ENCODE results near the gene PPT2.

Gene PPT2

DNA sequence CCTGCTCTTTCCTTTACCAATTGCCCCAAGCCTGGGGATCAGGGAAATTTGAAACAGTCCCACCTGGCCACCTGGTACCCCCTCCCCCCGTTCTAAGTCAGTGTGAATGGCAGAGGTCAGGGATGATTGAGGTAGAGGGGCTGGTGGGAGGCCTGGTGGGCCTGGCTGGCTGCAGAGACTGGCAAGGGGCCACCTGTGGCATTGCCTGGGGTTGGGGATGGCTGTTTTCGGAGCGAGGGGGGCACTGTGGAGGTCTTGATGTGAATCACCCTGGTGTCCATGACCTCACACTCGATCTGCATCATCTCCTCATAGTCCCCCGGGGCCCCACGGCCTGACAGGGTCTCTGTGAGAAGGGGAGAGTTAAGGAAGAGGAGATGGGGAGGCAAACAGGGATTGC lies 38.3 kb upstream of the PPT2 start:
- TF ChIP-seq, protein P1, sequence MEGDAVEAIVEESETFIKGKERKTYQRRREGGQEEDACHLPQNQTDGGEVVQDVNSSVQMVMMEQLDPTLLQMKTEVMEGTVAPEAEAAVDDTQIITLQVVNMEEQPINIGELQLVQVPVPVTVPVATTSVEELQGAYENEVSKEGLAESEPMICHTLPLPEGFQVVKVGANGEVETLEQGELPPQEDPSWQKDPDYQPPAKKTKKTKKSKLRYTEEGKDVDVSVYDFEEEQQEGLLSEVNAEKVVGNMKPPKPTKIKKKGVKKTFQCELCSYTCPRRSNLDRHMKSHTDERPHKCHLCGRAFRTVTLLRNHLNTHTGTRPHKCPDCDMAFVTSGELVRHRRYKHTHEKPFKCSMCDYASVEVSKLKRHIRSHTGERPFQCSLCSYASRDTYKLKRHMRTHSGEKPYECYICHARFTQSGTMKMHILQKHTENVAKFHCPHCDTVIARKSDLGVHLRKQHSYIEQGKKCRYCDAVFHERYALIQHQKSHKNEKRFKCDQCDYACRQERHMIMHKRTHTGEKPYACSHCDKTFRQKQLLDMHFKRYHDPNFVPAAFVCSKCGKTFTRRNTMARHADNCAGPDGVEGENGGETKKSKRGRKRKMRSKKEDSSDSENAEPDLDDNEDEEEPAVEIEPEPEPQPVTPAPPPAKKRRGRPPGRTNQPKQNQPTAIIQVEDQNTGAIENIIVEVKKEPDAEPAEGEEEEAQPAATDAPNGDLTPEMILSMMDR (IDR thresholded peaks at IDR 0.05; ENCODE audit: borderline replicate concordance, control extremely low read depth, extremely low read depth, insufficient read depth, missing control alignments), result no peak
- in situ Hi-C loops (cut with MboI; ENCODE audit: low sequenced_read_pairs, unreplicated experiment), result no loop called here

DNA sequence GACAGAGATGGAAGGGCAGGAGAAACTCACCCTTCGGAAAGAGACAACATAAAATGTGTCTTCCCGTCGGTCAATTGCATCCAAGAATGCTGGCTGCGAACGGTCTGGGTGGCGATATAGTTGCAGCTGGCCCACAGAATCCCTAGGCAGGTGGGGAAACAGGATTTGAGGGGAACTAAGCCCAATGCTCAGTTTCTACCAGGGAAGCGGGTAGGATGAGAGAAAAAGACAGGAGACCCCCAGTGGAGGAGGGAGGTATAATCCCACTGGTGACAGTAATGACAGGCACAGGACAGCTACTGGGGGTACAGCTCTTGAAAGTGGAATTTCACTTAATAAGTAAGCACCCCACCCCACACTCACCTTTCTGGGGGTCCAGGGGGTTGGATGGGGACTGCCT lies 37.3 kb upstream of the PPT2 start:
- TF ChIP-seq, protein P1 (IDR thresholded peaks at IDR 0.05; ENCODE audit: borderline replicate concordance, control extremely low read depth, extremely low read depth, insufficient read depth, missing control alignments), result no peak
- in situ Hi-C loops (cut with MboI; ENCODE audit: low sequenced_read_pairs, unreplicated experiment), result no loop called here
- DNase-seq (ENCODE audit: low spot score), result no peak

More for the DNA sequence above, 38.3 kb upstream of the PPT2 start:
- no peak for DNase-seq (ENCODE audit: low spot score)

DNA sequence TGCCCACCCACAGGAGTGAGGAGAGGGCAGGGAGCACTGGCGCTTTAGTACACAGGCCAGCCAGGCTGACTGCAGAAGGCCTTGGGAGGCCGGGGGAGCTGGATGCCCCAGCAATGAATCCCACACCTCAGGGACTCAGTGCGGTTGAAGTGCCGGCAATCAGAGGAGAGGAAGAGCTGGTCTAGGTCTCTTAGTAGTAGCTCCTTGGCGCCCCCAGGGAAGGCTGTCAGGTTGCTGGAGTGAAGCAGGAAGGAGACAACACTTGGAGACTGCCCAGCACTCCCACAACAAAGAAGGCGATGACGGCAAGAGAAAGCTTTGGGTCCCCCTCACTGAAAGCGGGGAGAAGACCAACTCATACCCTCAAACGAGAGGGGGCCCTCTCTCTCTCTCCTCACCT lies 36.5 kb upstream of the PPT2 start:
- no peak for DNase-seq (ENCODE audit: low spot score)
- in situ Hi-C loops (cut with MboI; ENCODE audit: low sequenced_read_pairs, unreplicated experiment), result no loop called here

GRCh38 chr6:32118782-32119628 lies 34.9 kb upstream of the PPT2 start:
- in situ Hi-C loops (cut with MboI; ENCODE audit: low sequenced_read_pairs, unreplicated experiment), result no loop called here
- DNase-seq (ENCODE audit: low spot score), result peak; percentile 87
- TF ChIP-seq, protein P1 (IDR thresholded peaks at IDR 0.05; ENCODE audit: borderline replicate concordance, control extremely low read depth, extremely low read depth, insufficient read depth, missing control alignments), result peak; percentile 91

More for the DNA sequence above, 36.5 kb upstream of the PPT2 start:
- TF ChIP-seq, protein P1 (IDR thresholded peaks at IDR 0.05; ENCODE audit: borderline replicate concordance, control extremely low read depth, extremely low read depth, insufficient read depth, missing control alignments), result no peak

- in situ Hi-C loops (cut with MboI; ENCODE audit: low sequenced_read_pairs, unreplicated experiment), result no loop called here
- TF ChIP-seq, protein P1 (IDR thresholded peaks at IDR 0.05; ENCODE audit: borderline replicate concordance, control extremely low read depth, extremely low read depth, insufficient read depth, missing control alignments), result no peak
- DNase-seq (ENCODE audit: low spot score), result no peak
These were observed 33.3 kb upstream of the PPT2 start for GRCh38 chr6:32120573-32121059.

GRCh38 chr6:32123681-32124080 lies 30.3 kb upstream of the PPT2 start:
- no peak for DNase-seq (ENCODE audit: low spot score)
- TF ChIP-seq, protein P1 (IDR thresholded peaks at IDR 0.05; ENCODE audit: borderline replicate concordance, control extremely low read depth, extremely low read depth, insufficient read depth, missing control alignments), result no peak
- in situ Hi-C loops (cut with MboI; ENCODE audit: low sequenced_read_pairs, unreplicated experiment), result no loop called here

Measured in GM13976 (cell line).